HG03097 (cell line): ENCODE measurements around the gene CRIM1.

ENCODE experiments used
- ATAC-seq: cut with Tn5 transposase; IDR thresholded peaks from one replicate; pipeline ENCODE4 v1.9.1; 2021; ENCODE audit not compliant: unreplicated experiment, low FRiP score

Gene CRIM1

GRCh38 chr2:36392571-36393255, 37.1 kb downstream of the CRIM1 start:
- ATAC-seq = no peak

- no peak for ATAC-seq
These were observed 38.2 kb downstream of the CRIM1 start for GRCh38 chr2:36393738-36394256.

GRCh38 chr2:36394804-36395203, 39.2 kb downstream of the CRIM1 start:
- ATAC-seq = no peak

- no peak for ATAC-seq
These were observed 40.3 kb downstream of the CRIM1 start for GRCh38 chr2:36395866-36396265.

GRCh38 chr2:36396878-36397539, 41.4 kb downstream of the CRIM1 start:
- ATAC-seq = no peak

GRCh38 chr2:36397728-36398413, 42.3 kb downstream of the CRIM1 start:
- ATAC-seq = no peak

- ATAC-seq = no peak
These were observed 43.5 kb downstream of the CRIM1 start for GRCh38 chr2:36399050-36399449.

GRCh38 chr2:36403675-36404230, 48.2 kb downstream of the CRIM1 start:
- ATAC-seq = peak; percentile 46

- ATAC-seq = no peak
These were observed 48.7 kb downstream of the CRIM1 start for GRCh38 chr2:36404318-36404717.

GRCh38 chr2:36404754-36405153, 49.2 kb downstream of the CRIM1 start:
- no peak for ATAC-seq

- no peak for ATAC-seq
These were observed 49.6 kb downstream of the CRIM1 start for GRCh38 chr2:36405183-36405582.

GRCh38 chr2:36406296-36406695, 50.7 kb downstream of the CRIM1 start:
- ATAC-seq = no peak

- ATAC-seq = no peak
These were observed 51.8 kb downstream of the CRIM1 start for GRCh38 chr2:36407413-36407812.

GRCh38 chr2:36408198-36408703, 52.7 kb downstream of the CRIM1 start:
- no peak for ATAC-seq

GRCh38 chr2:36409335-36409734, 53.8 kb downstream of the CRIM1 start:
- ATAC-seq = no peak

GRCh38 chr2:36409935-36410334, 54.4 kb downstream of the CRIM1 start:
- ATAC-seq = no peak

GRCh38 chr2:36410681-36411080, 55.1 kb downstream of the CRIM1 start:
- no peak for ATAC-seq

GRCh38 chr2:36411962-36412444, 56.4 kb downstream of the CRIM1 start:
- ATAC-seq = no peak

- no peak for ATAC-seq
These were observed 57.6 kb downstream of the CRIM1 start for GRCh38 chr2:36413218-36413617.

GRCh38 chr2:36414307-36414706, 58.7 kb downstream of the CRIM1 start:
- no peak for ATAC-seq
